ENCODE measurements around the gene EIF5A.

Gene EIF5A

GRCh38 chr17:7306911-7307685 is at the start of gene EIF5A:
Gene EIF5A, plus strand, starts transcription at chr17:7307628. Its CDS starts 2,008 bp downstream, at chr17:7309636.
- DNase-seq: peak; percentile 100

GRCh38 chr17:7258731-7259554 is 48.5 kb upstream of the EIF5A start:
- DNase-seq: peak; percentile 41

GRCh38 chr17:7259555-7259889 is 47.9 kb upstream of the EIF5A start:
- DNase-seq: no peak

- no peak for DNase-seq
Measured at GRCh38 chr17:7260151-7260550, 47.3 kb upstream of the EIF5A start.

GRCh38 chr17:7260651-7261378 is 46.6 kb upstream of the EIF5A start:
- peak; percentile 71 for DNase-seq

- no peak for DNase-seq
Measured at GRCh38 chr17:7261379-7262191, 45.8 kb upstream of the EIF5A start.

- no peak for DNase-seq
Measured at GRCh38 chr17:7262192-7262934, 45.1 kb upstream of the EIF5A start, which contains the start of gene CLDN7. Gene CLDN7, minus strand, starts transcription at chr17:7262478. Its CDS starts 435 bp downstream, at chr17:7262043.

- DNase-seq: peak; percentile 83
Measured at GRCh38 chr17:7262935-7263800, 44.3 kb upstream of the EIF5A start.

- DNase-seq: no peak
Measured at GRCh38 chr17:7263801-7264078, 43.7 kb upstream of the EIF5A start.

- DNase-seq: peak; percentile 18
Measured at GRCh38 chr17:7266784-7267183, 40.6 kb upstream of the EIF5A start.

- DNase-seq: no peak
Measured at GRCh38 chr17:7279448-7279847, 28.0 kb upstream of the EIF5A start.

- peak; percentile 96 for DNase-seq
Measured at GRCh38 chr17:7280519-7281073, 26.8 kb upstream of the EIF5A start.

GRCh38 chr17:7281074-7281952 is 26.1 kb upstream of the EIF5A start, which contains the start of gene SLC2A4:
Gene SLC2A4, plus strand, starts transcription at chr17:7281718. Its CDS starts 217 bp downstream, at chr17:7281935.
- peak; percentile 99 for DNase-seq

- no peak for DNase-seq
Measured at GRCh38 chr17:7281953-7282751, 25.3 kb upstream of the EIF5A start.

GRCh38 chr17:7282752-7283321 is 24.6 kb upstream of the EIF5A start:
- peak; percentile 78 for DNase-seq

GRCh38 chr17:7283471-7284216 is 23.8 kb upstream of the EIF5A start:
- DNase-seq: no peak

GRCh38 chr17:7284911-7285310 is 22.5 kb upstream of the EIF5A start:
- DNase-seq: no peak

Measured in OCI-M1 (cell line).